Left ventricle myocardium inferior (tissue), 1 donor: Measurements from ENCODE around the gene CPT1A. TPM values are rescaled to one million over a fixed set of nuclear protein-coding genes. Genes with fewer than 3 reads are reported as not detected.
"Not testable (repeated sequence)": the region's sequence is repeated elsewhere in the genome, so short reads cannot be mapped to it uniquely, and the experiment has no call there.

ENCODE experiments used
- DNase-seq: peaks from one replicate; pipeline ENCODE4 v3.0.0-alpha.2; 2020
- H3K27ac ChIP-seq: fragments of 200-600 bp; replicated peaks from 2 replicates; pipeline ENCODE4 v1.8.0; 2021
- H3K27me3 ChIP-seq: fragments of 200-600 bp; 2 replicates; pipeline ENCODE4 v1.8.0; 2021; ENCODE audit warnings: low read depth
- H3K36me3 ChIP-seq: fragments of 200-600 bp; 2 replicates; pipeline ENCODE4 v1.8.0; 2021
- H3K4me1 ChIP-seq: fragments of 200-600 bp; 2 replicates; pipeline ENCODE4 v1.8.0; 2021
- H3K4me3 ChIP-seq: fragments of 200-600 bp; 2 replicates; pipeline ENCODE4 v1.8.0; 2021; ENCODE audit warnings: mild to moderate bottlenecking, moderate library complexity
- H3K9me3 ChIP-seq: fragments of 200-600 bp; replicated peaks from 2 replicates; pipeline ENCODE4 v1.8.0; 2021
- CTCF ChIP-seq: fragments of 200-600 bp; IDR thresholded peaks from 2 replicates; pipeline ENCODE4 v1.8.0; 2021; ENCODE audit warnings: antibody characterized with exemption, mild to moderate bottlenecking, borderline replicate concordance
- intact Hi-C: fragments of 100-400 bp; cut with micrococcal nuclease; formaldehyde crosslinking; loops from one replicate; pipeline ENCODE4 v1.11.0; 2022
- total RNA-seq: library from RNA; stranded (reverse); fragmentation: NEBNext Ultra II Directional; extraction: Animal tissue kit (Norgen Biotek cat#: 25700); gene quantifications from one replicate; pipeline ENCODE4 v1.2.1, GENCODE V29; 2021
- donor health status: DM: no; HTN: yes; CAD: no; lungs with severe emphysema.

Gene CPT1A
- total RNA-seq, 1 donor from 2014 or later: 73.1 TPM

GRCh38 chr11:68859123-68859522 lies 17.4 kb upstream of the CPT1A start:
- peaks cover 7% of the 10 kb centered on the region for H3K27me3 ChIP-seq
- DNase-seq: no peak
- no peaks in the 10 kb centered on the region for H3K36me3 ChIP-seq
- H3K9me3 ChIP-seq: peaks cover 5% of the 10 kb centered on the region
- H3K4me1 ChIP-seq: peaks cover 19% of the 10 kb centered on the region
- no peak overlapping the region for H3K27ac ChIP-seq
- no peak for TF ChIP-seq CTCF
- no peak overlapping the region for H3K4me3 ChIP-seq
- intact Hi-C loops: no loop called here

DNA sequence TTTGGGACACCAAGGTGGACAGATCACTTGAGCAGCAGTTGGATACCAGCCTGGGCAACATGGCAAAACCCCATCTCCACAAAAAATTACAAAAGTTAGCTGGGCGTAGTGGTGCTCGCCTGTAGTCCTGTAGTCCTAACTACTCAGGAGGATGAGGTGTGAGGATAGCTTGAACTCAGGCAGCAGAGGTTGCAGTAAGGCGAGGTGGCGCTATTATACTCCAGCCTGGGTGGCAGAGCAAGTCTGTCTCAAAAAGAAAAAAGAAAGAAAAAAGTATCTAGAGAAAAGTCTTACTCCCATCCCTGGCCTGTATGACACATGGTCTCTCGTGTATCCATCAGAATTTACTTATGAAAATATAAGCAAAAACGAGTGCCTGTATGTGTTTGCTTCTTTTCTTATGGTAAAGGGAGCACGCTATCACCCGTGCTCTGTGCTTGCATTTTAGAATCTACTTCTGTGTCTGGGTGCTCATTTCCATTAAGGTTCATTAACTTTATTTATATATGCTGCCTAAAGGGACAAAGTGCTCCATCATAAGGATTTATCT lies 15.4 kb upstream of the CPT1A start:
- no peak for TF ChIP-seq CTCF
- Histone ChIP-seq H3K4me1 (peaks cover 19% of the 10 kb centered on the region), H3K27ac (no peak overlapping the region), H3K4me3 (no peak overlapping the region), H3K36me3 (no peaks in the 10 kb centered on the region), H3K27me3 (peaks cover 7% of the 10 kb centered on the region), H3K9me3 (no peaks in the 10 kb centered on the region)
- intact Hi-C loops: no loop called here
- DNase-seq: no peak

GRCh38 chr11:68856425-68857030 lies 14.8 kb upstream of the CPT1A start:
- H3K36me3 ChIP-seq, DNase-seq, intact Hi-C loops, H3K27me3 ChIP-seq, H3K4me3 ChIP-seq, H3K9me3 ChIP-seq: not testable (repeated sequence)
- Histone ChIP-seq H3K27ac (peak overlapping the region; percentile 84), H3K4me1 (peaks cover 19% of the 10 kb centered on the region)

- intact Hi-C loops: no loop called here
- no peak for TF ChIP-seq CTCF
- Histone ChIP-seq H3K9me3 (no peaks in the 10 kb centered on the region), H3K4me3 (peak overlapping the region; percentile 73), H3K4me1 (peaks cover 19% of the 10 kb centered on the region), H3K36me3 (no peaks in the 10 kb centered on the region), H3K27me3 (peaks cover 7% of the 10 kb centered on the region), H3K27ac (peak overlapping the region; percentile 84)
- peak; percentile 63 for DNase-seq
Measured at GRCh38 chr11:68855205-68855981, 13.7 kb upstream of the CPT1A start.

GRCh38 chr11:68854273-68854958 lies 12.7 kb upstream of the CPT1A start:
- no peak for DNase-seq
- Histone ChIP-seq H3K4me3 (peak overlapping the region; percentile 73), H3K36me3 (no peaks in the 10 kb centered on the region), H3K9me3 (no peaks in the 10 kb centered on the region), H3K4me1 (peaks cover 19% of the 10 kb centered on the region), H3K27ac (no peak overlapping the region), H3K27me3 (peaks cover 7% of the 10 kb centered on the region)
- intact Hi-C loops: no loop called here
- TF ChIP-seq CTCF: no peak
